ENCODE measurements around the gene DMGDH. TPM values are rescaled to one million over a fixed set of nuclear protein-coding genes. Genes with fewer than 3 reads are reported as not detected.

Gene DMGDH
- total RNA-seq, 2 donors from 2014 or later, result 0.42 to 1.9 TPM

- no peaks in the 10 kb centered on the region for H3K27me3 Mint-ChIP-seq
- H3K9me3 Mint-ChIP-seq, result no peaks in the 10 kb centered on the region
- ATAC-seq (replicated peaks), result no peak
- H3K36me3 Mint-ChIP-seq (ENCODE audit: low read depth), result peaks cover 41% of the 10 kb centered on the region
- no peak overlapping the region for H3K4me3 Mint-ChIP-seq
- H3K27ac Mint-ChIP-seq, result no peak overlapping the region
- peaks cover 3% of the 10 kb centered on the region for H3K4me1 Mint-ChIP-seq
Measured at GRCh38 chr5:78958672-78959445, 110.6 kb downstream of the DMGDH start.

GRCh38 chr5:78956901-78957300, 112.6 kb downstream of the DMGDH start:
- no peak for ATAC-seq (replicated peaks)
- H3K36me3 Mint-ChIP-seq (ENCODE audit: low read depth), result peaks cover 29% of the 10 kb centered on the region
- H3K4me1 Mint-ChIP-seq, result peaks cover 10% of the 10 kb centered on the region
- H3K9me3 Mint-ChIP-seq, result no peaks in the 10 kb centered on the region
- no peaks in the 10 kb centered on the region for H3K27me3 Mint-ChIP-seq
- no peak overlapping the region for H3K4me3 Mint-ChIP-seq
- H3K27ac Mint-ChIP-seq, result no peak overlapping the region

GRCh38 chr5:78953092-78953800, 116.2 kb downstream of the DMGDH start:
- peak overlapping the region; percentile 52 for H3K27ac Mint-ChIP-seq

More at GRCh38 chr5:78953092-78953800, 116.2 kb downstream of the DMGDH start:
- H3K9me3 Mint-ChIP-seq, result no peaks in the 10 kb centered on the region
- peaks cover 10% of the 10 kb centered on the region for H3K4me1 Mint-ChIP-seq
- H3K36me3 Mint-ChIP-seq (ENCODE audit: low read depth), result peaks cover 31% of the 10 kb centered on the region
- ATAC-seq (replicated peaks), result peak; percentile 93
- no peaks in the 10 kb centered on the region for H3K27me3 Mint-ChIP-seq
- peak overlapping the region; percentile 2 for H3K4me3 Mint-ChIP-seq

Other genes with a start within 250 kb of the DMGDH start
- gene ARSB, start 84.4 kb downstream of the DMGDH start, total RNA-seq, result 10 to 100 TPM in 1 of 2 donors, 1 to 10 TPM in 1; 6.2 to 21.9 TPM
- not detected for gene BHMT2, start 93 bp upstream of the DMGDH start, total RNA-seq
- gene BHMT, start 42.1 kb upstream of the DMGDH start, total RNA-seq, result not detected
- gene JMY, start 166.5 kb upstream of the DMGDH start, total RNA-seq, result 10 to 100 TPM; 11.2 to 13.9 TPM

Measured in activated T-helper 17 cell treated with anti-CD3 and anti-CD28 coated beads, Interleukin-2, amount 50 U/mL, for 72 hours (primary cell).